K562 (cell line): Measurements from ENCODE around the gene TUT1. TPM values are rescaled to one million over a fixed set of nuclear protein-coding genes. Genes with fewer than 3 reads are reported as not detected.

Source experiments
- ARHGAP35 ChIP-seq: fragments of 450-650 bp; IDR thresholded peaks from 2 replicates; pipeline ENCODE4 v1.6.1; 2018; ENCODE audit not compliant: partially characterized antibody
- ARID1B ChIP-seq: fragments of 450-650 bp; IDR thresholded peaks from 2 replicates; pipeline ENCODE4 v1.6.1; 2016; ENCODE audit warnings: antibody characterized with exemption, mild to moderate bottlenecking, inconsistent platforms
- ARNT ChIP-seq, 2 experiments: fragments of 450-650 bp; IDR thresholded peaks; 2 replicates each; pipeline ENCODE4 v1.6.1; 2016; ENCODE audit warnings: mild to moderate bottlenecking in 1 of 2
- CAMTA2 ChIP-seq: fragments of 250-450 bp; sonication (Bioruptor Pico); conservative IDR thresholded peaks from 2 replicates; pipeline ENCODE4 v1.5.1; 2022
- DNMT1 ChIP-seq: fragments of 450-650 bp; IDR thresholded peaks from 2 replicates; pipeline ENCODE4 v1.6.1; 2016; ENCODE audit warnings: antibody characterized with exemption, mild to moderate bottlenecking
- ERF ChIP-seq: fragments of 450-650 bp; formaldehyde crosslinking; IDR thresholded peaks from 2 replicates; pipeline ENCODE4 v1.4.0; 2020; ENCODE audit warnings: mild to moderate bottlenecking, mixed read lengths
- ETV6 ChIP-seq, 3 experiments: fragments of 150-350 bp in 1 of 3; sonication (generic) in 1 of 3; formaldehyde crosslinking in 1 of 3; IDR thresholded peaks; 2 replicates each; pipeline versions ENCODE4 v1.6.1 to v1.8.0; 2014 to 2022; ENCODE audit warnings: borderline replicate concordance in 2 of 3, low read depth in 2 of 3, antibody characterized with exemption in 1 of 3, low read length in 1 of 3, mild to moderate bottlenecking in 1 of 3, missing genetic modification reagents in 1 of 3
- HDGF ChIP-seq: fragments of 450-650 bp; IDR thresholded peaks from 2 replicates; pipeline ENCODE4 v1.6.1; 2016
- KDM5B ChIP-seq: fragments of 200-600 bp; sonication (generic); IDR thresholded peaks from 2 replicates; pipeline ENCODE4 v1.6.1; 2012; ENCODE audit warnings: low read depth, mild to moderate bottlenecking, moderate library complexity, low read length, control low read depth, inconsistent platforms; ENCODE audit not compliant: insufficient replicate concordance
- PHB2 ChIP-seq: fragments of 450-650 bp; IDR thresholded peaks from 2 replicates; pipeline ENCODE4 v1.6.1; 2017; ENCODE audit warnings: low read depth
- PTTG1 ChIP-seq: fragments of 450-650 bp; IDR thresholded peaks from 2 replicates; pipeline ENCODE4 v1.6.1; 2016; ENCODE audit warnings: low read depth, mild to moderate bottlenecking, missing genetic modification characterization, missing compliant biosample characterization
- TAF1 ChIP-seq: IDR thresholded peaks from 2 replicates; pipeline ENCODE4 v1.6.1; 2011; ENCODE audit warnings: mild to moderate bottlenecking, low read length, moderate library complexity; ENCODE audit not compliant: insufficient read depth, control insufficient read depth, severe bottlenecking; ENCODE audit errors: extremely low read depth
- ZBTB43 ChIP-seq: sonication (generic); formaldehyde crosslinking; IDR thresholded peaks from 2 replicates; pipeline ENCODE4 v1.8.0; 2023; ENCODE audit warnings: mild to moderate bottlenecking, missing genetic modification reagents
- ZC3H11A ChIP-seq: IDR thresholded peaks from 2 replicates; pipeline ENCODE4 v1.6.1; 2012; ENCODE audit warnings: low read depth, low read length, improper control_type of control experiment
- ZFPM2 ChIP-seq: fragments of 250-450 bp; sonication (Bioruptor Pico); IDR thresholded peaks from 2 replicates; pipeline ENCODE4 v1.5.1; 2022; ENCODE audit warnings: mild to moderate bottlenecking
- ZNF695 ChIP-seq: fragments of 450-650 bp; formaldehyde crosslinking; IDR thresholded peaks from 2 replicates; pipeline ENCODE4 v1.4.0; 2020; ENCODE audit warnings: mild to moderate bottlenecking, moderate library complexity
- ZNF699 ChIP-seq: fragments of 250-450 bp; sonication (Bioruptor Pico); IDR thresholded peaks from 2 replicates; pipeline ENCODE4 v1.8.0; 2021; ENCODE audit warnings: mild to moderate bottlenecking, moderate library complexity; ENCODE audit not compliant: insufficient replicate concordance
- ZSCAN29 ChIP-seq: fragments of 450-650 bp; IDR thresholded peaks from 2 replicates; pipeline ENCODE4 v1.6.1; 2017
- polyA plus RNA-seq, 8 experiments: library from polyadenylated mRNA; depleted of rRNA in 4 of 8; stranded (reverse) in 5 of 8; unstranded in 3 of 8; fragments of >200 nt; fragmentation: Nextera tagmentation in 2 of 8; fragmentation: Illumina TruSeq in 1 of 8; extraction: Ambion mirVana in 2 of 8; extraction: Trizol in 1 of 8; gene quantifications; 2 replicates each; pipeline versions ENCODE4 v1.2.1 to v1.2.3, GENCODE V29; 2011 to 2014; ENCODE audit warnings: inconsistent platforms in 1 of 8, missing spikeins in 1 of 8
- total RNA-seq, 7 experiments: library from RNA; depleted of rRNA in 6 of 7; stranded (reverse); fragments of >200 nt in 6 of 7; fragmentation: Illumina TruSeq in 2 of 7; extraction: Trizol in 2 of 7; gene quantifications; 2 replicates each; pipeline versions ENCODE4 v1.2.1 to v1.2.3, GENCODE V29; 2011 to 2021; ENCODE audit warnings: low replicate concordance in 1 of 7
- TF ChIP-seq, protein P1 (sequence below): fragments of 250-450 bp; sonication (Bioruptor Pico); IDR thresholded peaks from 2 replicates; pipeline ENCODE4 v1.5.0; 2022; ENCODE audit warnings: mild to moderate bottlenecking
- TF ChIP-seq, protein P2 (sequence below): fragments of 250-450 bp; sonication (Bioruptor Pico); IDR thresholded peaks from 2 replicates; pipeline ENCODE4 v1.9.0; 2021; ENCODE audit warnings: mild to moderate bottlenecking
- TF ChIP-seq, protein P3 (sequence below): IDR thresholded peaks from 2 replicates; pipeline ENCODE4 v1.6.1; 2016; ENCODE audit warnings: missing genetic modification characterization, missing compliant biosample characterization
- TF ChIP-seq, protein P4 (sequence below): fragments of 250-450 bp; sonication (Bioruptor Pico); IDR thresholded peaks from 2 replicates; pipeline ENCODE4 v1.4.0; 2020

The TUT1 gene
- total and polyA plus RNA-seq, 9 of the 15 experiments (the other 6 are each of a cell fraction or from before 2014, with no cell fraction given), result 0.66 to 44.3 (median 15.7) TPM

DNA sequence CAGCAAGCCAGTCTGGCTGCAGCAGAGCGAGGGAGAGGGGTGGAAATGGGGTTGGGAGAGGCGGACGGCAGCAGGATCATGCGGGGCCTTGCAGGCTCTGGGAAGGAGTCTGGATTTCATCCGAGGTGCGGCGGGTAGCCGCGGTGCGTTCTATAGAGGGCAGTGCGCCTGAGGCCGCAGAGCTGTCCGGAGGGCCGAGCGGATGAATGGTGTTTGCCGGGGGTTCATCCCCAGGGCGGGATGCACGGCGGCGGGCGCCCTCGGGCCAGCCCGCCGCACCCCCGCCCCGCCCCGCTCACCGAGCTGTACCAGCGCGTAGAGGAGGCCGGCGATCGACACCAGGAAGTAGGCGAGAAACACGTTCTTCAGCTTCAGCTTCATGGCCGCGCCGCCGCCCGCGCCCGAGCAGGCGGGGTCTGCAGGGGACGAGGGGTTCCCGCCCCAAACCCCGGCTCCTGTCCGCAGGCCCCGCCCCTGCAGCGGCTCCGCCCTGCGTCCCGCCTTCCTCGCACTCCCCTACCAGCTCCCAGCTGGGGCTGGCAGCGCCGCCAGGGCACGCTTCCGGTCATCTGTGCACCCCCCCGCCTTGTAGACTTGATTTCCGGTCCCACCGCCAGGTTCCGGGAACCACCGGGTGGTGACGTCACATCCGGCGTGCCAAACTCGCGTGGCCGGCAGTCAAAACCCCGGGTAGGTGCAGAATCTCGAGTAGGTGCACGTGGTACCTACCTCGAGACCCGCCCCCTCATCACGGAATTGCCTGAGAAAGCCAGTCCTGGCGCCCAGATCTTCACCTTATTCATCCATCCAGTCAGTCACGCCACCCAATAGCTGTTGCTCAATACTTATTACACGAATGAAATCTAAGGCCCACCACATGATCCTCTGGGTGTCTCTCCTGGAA lies 30.5 kb upstream of the TUT1 start, which contains the start of gene B3GAT3 (continued):
- no peak for TF ChIP-seq DNMT1
- TF ChIP-seq, protein P1, sequence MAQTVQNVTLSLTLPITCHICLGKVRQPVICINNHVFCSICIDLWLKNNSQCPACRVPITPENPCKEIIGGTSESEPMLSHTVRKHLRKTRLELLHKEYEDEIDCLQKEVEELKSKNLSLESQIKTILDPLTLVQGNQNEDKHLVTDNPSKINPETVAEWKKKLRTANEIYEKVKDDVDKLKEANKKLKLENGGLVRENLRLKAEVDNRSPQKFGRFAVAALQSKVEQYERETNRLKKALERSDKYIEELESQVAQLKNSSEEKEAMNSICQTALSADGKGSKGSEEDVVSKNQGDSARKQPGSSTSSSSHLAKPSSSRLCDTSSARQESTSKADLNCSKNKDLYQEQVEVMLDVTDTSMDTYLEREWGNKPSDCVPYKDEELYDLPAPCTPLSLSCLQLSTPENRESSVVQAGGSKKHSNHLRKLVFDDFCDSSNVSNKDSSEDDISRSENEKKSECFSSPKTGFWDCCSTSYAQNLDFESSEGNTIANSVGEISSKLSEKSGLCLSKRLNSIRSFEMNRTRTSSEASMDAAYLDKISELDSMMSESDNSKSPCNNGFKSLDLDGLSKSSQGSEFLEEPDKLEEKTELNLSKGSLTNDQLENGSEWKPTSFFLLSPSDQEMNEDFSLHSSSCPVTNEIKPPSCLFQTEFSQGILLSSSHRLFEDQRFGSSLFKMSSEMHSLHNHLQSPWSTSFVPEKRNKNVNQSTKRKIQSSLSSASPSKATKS, result no peak
- TF ChIP-seq PHB2, result no peak
- TF ChIP-seq ZBTB43 (CRISPR knock-in tag), result no peak; the same call in 1 of the 2 replicates
- TF ChIP-seq HDGF, result no peak
- no peak for TF ChIP-seq ZNF699
- TF ChIP-seq, protein P2, sequence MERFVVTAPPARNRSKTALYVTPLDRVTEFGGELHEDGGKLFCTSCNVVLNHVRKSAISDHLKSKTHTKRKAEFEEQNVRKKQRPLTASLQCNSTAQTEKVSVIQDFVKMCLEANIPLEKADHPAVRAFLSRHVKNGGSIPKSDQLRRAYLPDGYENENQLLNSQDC, result no peak
- peak; percentile 62 for TF ChIP-seq TAF1
- TF ChIP-seq ZFPM2 (CRISPR knock-in tag), result no peak
- no peak for TF ChIP-seq PTTG1
- TF ChIP-seq, protein P3, sequence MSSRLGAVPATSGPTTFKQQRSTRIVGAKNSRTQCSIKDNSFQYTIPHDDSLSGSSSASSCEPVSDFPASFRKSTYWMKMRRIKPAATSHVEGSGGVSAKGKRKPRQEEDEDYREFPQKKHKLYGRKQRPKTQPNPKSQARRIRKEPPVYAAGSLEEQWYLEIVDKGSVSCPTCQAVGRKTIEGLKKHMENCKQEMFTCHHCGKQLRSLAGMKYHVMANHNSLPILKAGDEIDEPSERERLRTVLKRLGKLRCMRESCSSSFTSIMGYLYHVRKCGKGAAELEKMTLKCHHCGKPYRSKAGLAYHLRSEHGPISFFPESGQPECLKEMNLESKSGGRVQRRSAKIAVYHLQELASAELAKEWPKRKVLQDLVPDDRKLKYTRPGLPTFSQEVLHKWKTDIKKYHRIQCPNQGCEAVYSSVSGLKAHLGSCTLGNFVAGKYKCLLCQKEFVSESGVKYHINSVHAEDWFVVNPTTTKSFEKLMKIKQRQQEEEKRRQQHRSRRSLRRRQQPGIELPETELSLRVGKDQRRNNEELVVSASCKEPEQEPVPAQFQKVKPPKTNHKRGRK (tag), result no peak
- TF ChIP-seq ZSCAN29, result no peak
- TF ChIP-seq ARNT (IDR thresholded peaks at IDR 0.05), result peak in 1 of 2 experiments; percentile 74; a peak in 1 of 4 replicates
- no peak for TF ChIP-seq ZNF695 (CRISPR knock-in tag)
- peak; percentile 40; the same call in 1 of the 2 replicates for TF ChIP-seq ARID1B
- TF ChIP-seq CAMTA2, result no peak
- TF ChIP-seq, protein P4, sequence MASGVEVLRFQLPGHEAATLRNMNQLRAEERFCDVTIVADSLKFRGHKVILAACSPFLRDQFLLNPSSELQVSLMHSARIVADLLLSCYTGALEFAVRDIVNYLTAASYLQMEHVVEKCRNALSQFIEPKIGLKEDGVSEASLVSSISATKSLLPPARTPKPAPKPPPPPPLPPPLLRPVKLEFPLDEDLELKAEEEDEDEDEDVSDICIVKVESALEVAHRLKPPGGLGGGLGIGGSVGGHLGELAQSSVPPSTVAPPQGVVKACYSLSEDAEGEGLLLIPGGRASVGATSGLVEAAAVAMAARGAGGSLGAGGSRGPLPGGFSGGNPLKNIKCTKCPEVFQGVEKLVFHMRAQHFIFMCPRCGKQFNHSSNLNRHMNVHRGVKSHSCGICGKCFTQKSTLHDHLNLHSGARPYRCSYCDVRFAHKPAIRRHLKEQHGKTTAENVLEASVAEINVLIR, result peak; percentile 91
- peak; percentile 50 for TF ChIP-seq KDM5B
- no peak for TF ChIP-seq ZC3H11A
- no peak for TF ChIP-seq ERF (CRISPR knock-in tag)
- no peak for TF ChIP-seq ARHGAP35
- peak in 1 of 2 experiments; percentile 66; a peak in 1 of 4 replicates for TF ChIP-seq ETV6 (IDR thresholded peaks at IDR 0.05; ENCODE audit: borderline replicate concordance in 1 of 2, low read depth in 2 of 2, low read length in 1 of 2)
- no peak for TF ChIP-seq ETV6 (CRISPR knock-in tag; IDR thresholded peaks at IDR 0.05; ENCODE audit: borderline replicate concordance)
